GM12801 (cell line): Measurements from ENCODE around the gene HLA-DQB2.

Experiments used
- CTCF ChIP-seq: IDR thresholded peaks from one replicate; pipeline ENCODE4 v1.5.1; 2011; ENCODE audit warnings: control low read depth; ENCODE audit not compliant: insufficient read length; ENCODE audit errors: extremely low read depth

Gene HLA-DQB2

GRCh38 chr6:32794510-32794909 lies 31.2 kb upstream of the HLA-DQB2 start:
- no peak for TF ChIP-seq CTCF

- TF ChIP-seq CTCF: no peak
Measured at GRCh38 chr6:32792901-32793435, 29.6 kb upstream of the HLA-DQB2 start.

GRCh38 chr6:32790306-32790705 lies 27.0 kb upstream of the HLA-DQB2 start:
- no peak for TF ChIP-seq CTCF

- no peak for TF ChIP-seq CTCF
Measured at GRCh38 chr6:32785781-32786533, 22.6 kb upstream of the HLA-DQB2 start.

GRCh38 chr6:32779036-32779435 lies 15.7 kb upstream of the HLA-DQB2 start:
- TF ChIP-seq CTCF: no peak

- TF ChIP-seq CTCF: no peak
Measured at GRCh38 chr6:32775071-32775470, 11.7 kb upstream of the HLA-DQB2 start.

- no peak for TF ChIP-seq CTCF
Measured at GRCh38 chr6:32774426-32774825, 11.1 kb upstream of the HLA-DQB2 start.

GRCh38 chr6:32772656-32773055 lies 9.3 kb upstream of the HLA-DQB2 start:
- no peak for TF ChIP-seq CTCF
